Kidney (tissue), 14 donors: Measurements from ENCODE around the gene TLE5. TPM values are rescaled to one million over a fixed set of nuclear protein-coding genes. Genes with fewer than 3 reads are reported as not detected.

ENCODE experiments used
- DNase-seq, 5 donors: peaks; one replicate each; pipeline ENCODE4 v3.0.0-alpha.2; 2013 to 2020
- FAIRE-seq: peaks from 2 replicates; lab custom pipeline; 2012; peaks lifted over from hg19 to GRCh38; lab: Jason Lieb, UNC
- H3K27ac ChIP-seq, 2 donors: one replicate each; pipeline ENCODE4 v1.7.0; 2013; ENCODE audit warnings: low read depth in 2 of 2, low read length in 2 of 2, inconsistent platforms in 1 of 2
- H3K27me3 ChIP-seq: one replicate; pipeline ENCODE4 v1.7.1; 2013; ENCODE audit warnings: low read length, inconsistent platforms; ENCODE audit not compliant: control insufficient read depth, insufficient read depth
- H3K36me3 ChIP-seq, 3 donors: one replicate each; pipeline versions ENCODE4 v1.7.0 to v1.7.1; 2013; ENCODE audit warnings: low read length in 3 of 3, control low read depth in 1 of 3, inconsistent platforms in 1 of 3; ENCODE audit not compliant: insufficient read depth in 3 of 3, control insufficient read depth in 2 of 3
- H3K4me1 ChIP-seq, 3 donors: one replicate each; pipeline versions ENCODE4 v1.7.0 to v1.7.1; 2013; ENCODE audit warnings: low read length in 3 of 3, inconsistent platforms in 1 of 3, low read depth in 1 of 3; ENCODE audit not compliant: control insufficient read depth in 2 of 3, insufficient read depth in 2 of 3
- H3K4me3 ChIP-seq, 3 donors: one replicate each; pipeline versions ENCODE4 v1.7.0 to v1.8.1; 2013; ENCODE audit warnings: low read length in 3 of 3, control low read depth in 1 of 3, inconsistent platforms in 1 of 3
- H3K9ac ChIP-seq, 3 donors: one replicate each; pipeline versions ENCODE4 v1.7.0 to v1.7.1; 2013; ENCODE audit warnings: low read length in 3 of 3, control low read depth in 1 of 3, inconsistent platforms in 1 of 3
- H3K9me3 ChIP-seq, 3 donors: one replicate each; pipeline versions ENCODE4 v1.7.0 to v1.7.1; 2013; ENCODE audit warnings: low read length in 3 of 3, control low read depth in 1 of 3, inconsistent platforms in 1 of 3; ENCODE audit not compliant: control insufficient read depth in 2 of 3, insufficient read depth in 1 of 3
- intact Hi-C: fragments of 100-400 bp; cut with DNase I; formaldehyde crosslinking; loops from one replicate; pipeline ENCODE4 v1.11.1; 2022
- polyA plus RNA-seq: library from polyadenylated mRNA; stranded (reverse); fragments of 350-450 nt; fragmentation: Illumina TruSeq; extraction: RNeasy Lipid Tissue Mini Kit (QIAGEN cat#74804); gene quantifications from one replicate; pipeline ENCODE4 v1.2.3, GENCODE V29; 2014; ENCODE audit warnings: low read depth, low replicate concordance; ENCODE audit not compliant: insufficient read depth
- total RNA-seq: library from RNA; stranded (reverse); fragmentation: NEBNext Ultra II Directional; extraction: Animal tissue kit (Norgen Biotek cat#: 25700); gene quantifications from one replicate; pipeline ENCODE4 v1.2.1, GENCODE V29; 2021
- TF ChIP-seq, protein P1 (sequence below): IDR thresholded peaks from 3 replicates; pipeline ENCODE4 v1.5.1; 2012; ENCODE audit warnings: mild to moderate bottlenecking, moderate library complexity, borderline replicate concordance; ENCODE audit not compliant: insufficient read depth; ENCODE audit errors: extremely low read depth
- donor health status: control.
- donor health status: control.
- donor health status: control.
- donor health status: control.
- donor health status: control.
- donor health status: DM: yes; HTN: yes; CAD: no.
- donor health status: Normal renal cell carcinoma (clear cell type).

Gene TLE5
- total and polyA plus RNA-seq, 2 donors from 2014 or later: 526 to 580 TPM

DNA sequence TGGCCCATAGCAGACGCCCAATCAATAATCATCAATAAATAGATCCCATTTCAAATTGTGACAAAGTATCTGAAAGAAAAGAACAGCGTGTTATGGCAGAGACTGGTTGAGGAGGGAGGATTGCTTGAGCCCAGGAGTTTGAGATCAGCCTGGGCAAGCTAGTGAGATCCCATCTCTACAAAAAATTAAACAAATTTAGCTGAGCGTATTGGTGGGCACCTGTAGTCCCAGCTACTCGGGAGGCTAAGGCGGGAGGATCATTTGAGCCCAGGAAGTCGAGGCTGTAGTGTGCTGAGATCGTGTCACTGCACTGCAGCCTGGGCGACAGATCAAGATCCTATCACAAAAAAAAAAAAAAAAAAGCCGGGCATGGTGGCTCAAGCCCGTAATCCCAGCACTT, 25.5 kb upstream of the TLE5 start:
- DNase-seq (no peak), FAIRE-seq (no peak)
- Histone ChIP-seq H3K36me3 (no peaks in the 10 kb centered on the region), H3K27me3 (no peaks in the 10 kb centered on the region), H3K4me1 (no peaks in the 10 kb centered on the region), H3K9ac (no peak overlapping the region), H3K9me3 (no peaks in the 10 kb centered on the region), H3K4me3 (no peak overlapping the region), H3K27ac (no peak overlapping the region)
- TF ChIP-seq, protein P1, sequence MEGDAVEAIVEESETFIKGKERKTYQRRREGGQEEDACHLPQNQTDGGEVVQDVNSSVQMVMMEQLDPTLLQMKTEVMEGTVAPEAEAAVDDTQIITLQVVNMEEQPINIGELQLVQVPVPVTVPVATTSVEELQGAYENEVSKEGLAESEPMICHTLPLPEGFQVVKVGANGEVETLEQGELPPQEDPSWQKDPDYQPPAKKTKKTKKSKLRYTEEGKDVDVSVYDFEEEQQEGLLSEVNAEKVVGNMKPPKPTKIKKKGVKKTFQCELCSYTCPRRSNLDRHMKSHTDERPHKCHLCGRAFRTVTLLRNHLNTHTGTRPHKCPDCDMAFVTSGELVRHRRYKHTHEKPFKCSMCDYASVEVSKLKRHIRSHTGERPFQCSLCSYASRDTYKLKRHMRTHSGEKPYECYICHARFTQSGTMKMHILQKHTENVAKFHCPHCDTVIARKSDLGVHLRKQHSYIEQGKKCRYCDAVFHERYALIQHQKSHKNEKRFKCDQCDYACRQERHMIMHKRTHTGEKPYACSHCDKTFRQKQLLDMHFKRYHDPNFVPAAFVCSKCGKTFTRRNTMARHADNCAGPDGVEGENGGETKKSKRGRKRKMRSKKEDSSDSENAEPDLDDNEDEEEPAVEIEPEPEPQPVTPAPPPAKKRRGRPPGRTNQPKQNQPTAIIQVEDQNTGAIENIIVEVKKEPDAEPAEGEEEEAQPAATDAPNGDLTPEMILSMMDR: no peak
- intact Hi-C loops: no loop called here

GRCh38 chr19:3084943-3085342, 22.6 kb upstream of the TLE5 start:
- no peak for FAIRE-seq
- no peak overlapping the region for H3K27ac ChIP-seq
- DNase-seq: no peak

GRCh38 chr19:3083964-3084363, 21.7 kb upstream of the TLE5 start:
- Histone ChIP-seq H3K27ac (no peak overlapping the region), H3K4me1 (no peaks in the 10 kb centered on the region), H3K36me3 (no peaks in the 10 kb centered on the region), H3K9ac (no peak overlapping the region), H3K9me3 (no peaks in the 10 kb centered on the region), H3K27me3 (no peaks in the 10 kb centered on the region), H3K4me3 (no peak overlapping the region)
- intact Hi-C loops: no loop called here
- DNase-seq (no peak), FAIRE-seq (no peak)
- TF ChIP-seq, protein P1: no peak

More at GRCh38 chr19:3084943-3085342, 22.6 kb upstream of the TLE5 start:
- H3K9me3 ChIP-seq: no peaks in the 10 kb centered on the region
- no peaks in the 10 kb centered on the region for H3K4me1 ChIP-seq
- no peak overlapping the region for H3K9ac ChIP-seq
- intact Hi-C loops: no loop called here
- H3K36me3 ChIP-seq: no peaks in the 10 kb centered on the region
- TF ChIP-seq, protein P1: no peak
- H3K4me3 ChIP-seq: no peak overlapping the region
- no peaks in the 10 kb centered on the region for H3K27me3 ChIP-seq

- H3K4me1 ChIP-seq: no peaks in the 10 kb centered on the region
- DNase-seq (no peak), FAIRE-seq (no peak)
- intact Hi-C loops: no loop called here
- H3K27ac ChIP-seq: no peak overlapping the region
- H3K9me3 ChIP-seq: no peaks in the 10 kb centered on the region
- H3K4me3 ChIP-seq: no peak overlapping the region
- TF ChIP-seq, protein P1: no peak
- no peak overlapping the region for H3K9ac ChIP-seq
- no peaks in the 10 kb centered on the region for H3K36me3 ChIP-seq
- H3K27me3 ChIP-seq: no peaks in the 10 kb centered on the region
These were observed 20.0 kb upstream of the TLE5 start for GRCh38 chr19:3082331-3082730.
